ENCODE measurements around the gene THAP10.
A peak's percentile ranks its signal among the peaks of the same experiment; 100 is the strongest.

THAP10 gene

GRCh38 chr15:70854666-70854976 lies 37.6 kb downstream of the THAP10 start:
- Histone ChIP-seq H3K4me3 (IDR thresholded peaks at IDR 0.05; ENCODE audit: insufficient read depth, low read depth, low read length) (no peak overlapping the region), H3K79me2 (ENCODE audit: insufficient read depth, low read depth) (no peaks in the 10 kb centered on the region), H3K27ac (no peak overlapping the region), H2AFZ (ENCODE audit: low read depth) (peak overlapping the region; percentile 92), H3K4me2 (peak overlapping the region; percentile 64), H4K20me1 (ENCODE audit: insufficient read depth) (no peaks in the 10 kb centered on the region), H3K9ac (peak overlapping the region; percentile 32; the same call in 1 of the 2 replicates), H3K27me3 (ENCODE audit: insufficient read depth, low read depth) (no peaks in the 10 kb centered on the region), H3K36me3 (ENCODE audit: insufficient read depth) (no peaks in the 10 kb centered on the region), H3K4me1 (ENCODE audit: low read depth, poor library complexity, severe bottlenecking) (no peaks in the 10 kb centered on the region)
- TF ChIP-seq CTCF (conservative IDR thresholded peaks at IDR 0.05; ENCODE audit: low read depth, low read length): no peak

GRCh38 chr15:70853973-70854665 lies 38.1 kb downstream of the THAP10 start, which contains the start of gene LARP6:
TSS of gene LARP6 (minus strand) at chr15:70854157. CDS start at chr15:70854088, 69 bp downstream.
- no peaks in the 10 kb centered on the region for H3K79me2 ChIP-seq (ENCODE audit: insufficient read depth, low read depth)
- H3K9ac ChIP-seq: peak within 1 kb of the TSS; percentile 35; the same call in 1 of the 2 replicates
- peak within 1 kb of the TSS; percentile 92 for H2AFZ ChIP-seq (ENCODE audit: low read depth)
- no peaks in the 10 kb centered on the region for H3K4me1 ChIP-seq (ENCODE audit: low read depth, poor library complexity, severe bottlenecking)
- H4K20me1 ChIP-seq (ENCODE audit: insufficient read depth): no peaks in the 10 kb centered on the region
- H3K36me3 ChIP-seq (ENCODE audit: insufficient read depth): no peaks in the 10 kb centered on the region
- peak within 1 kb of the TSS; percentile 64 for H3K4me2 ChIP-seq
- H3K27me3 ChIP-seq (ENCODE audit: insufficient read depth, low read depth): no peaks in the 10 kb centered on the region
- no peak for TF ChIP-seq CTCF (conservative IDR thresholded peaks at IDR 0.05; ENCODE audit: low read depth, low read length)
- no peak within 1 kb of the TSS for H3K27ac ChIP-seq
- H3K4me3 ChIP-seq (IDR thresholded peaks at IDR 0.05; ENCODE audit: insufficient read depth, low read depth, low read length): no peak within 1 kb of the TSS

GRCh38 chr15:70853318-70853972 lies 38.8 kb downstream of the THAP10 start:
- Histone ChIP-seq H2AFZ (ENCODE audit: low read depth) (peak overlapping the region; percentile 61; the same call in 1 of the 2 replicates), H3K4me3 (IDR thresholded peaks at IDR 0.05; ENCODE audit: insufficient read depth, low read depth, low read length) (no peak overlapping the region), H4K20me1 (ENCODE audit: insufficient read depth) (no peaks in the 10 kb centered on the region), H3K36me3 (ENCODE audit: insufficient read depth) (no peaks in the 10 kb centered on the region), H3K27me3 (ENCODE audit: insufficient read depth, low read depth) (no peaks in the 10 kb centered on the region), H3K4me2 (peak overlapping the region; percentile 42), H3K27ac (no peak overlapping the region), H3K9ac (peak overlapping the region; percentile 35; the same call in 1 of the 2 replicates), H3K79me2 (ENCODE audit: insufficient read depth, low read depth) (no peaks in the 10 kb centered on the region), H3K4me1 (ENCODE audit: low read depth, poor library complexity, severe bottlenecking) (no peaks in the 10 kb centered on the region)
- TF ChIP-seq CTCF (conservative IDR thresholded peaks at IDR 0.05; ENCODE audit: low read depth, low read length): no peak

GRCh38 chr15:70852501-70853317 lies 39.5 kb downstream of the THAP10 start:
- Histone ChIP-seq H2AFZ (ENCODE audit: low read depth) (no peak overlapping the region), H3K79me2 (ENCODE audit: insufficient read depth, low read depth) (no peaks in the 10 kb centered on the region), H3K4me1 (ENCODE audit: low read depth, poor library complexity, severe bottlenecking) (no peaks in the 10 kb centered on the region), H3K9ac (no peak overlapping the region), H3K27ac (no peak overlapping the region), H3K36me3 (ENCODE audit: insufficient read depth) (no peaks in the 10 kb centered on the region), H3K27me3 (ENCODE audit: insufficient read depth, low read depth) (no peaks in the 10 kb centered on the region), H4K20me1 (ENCODE audit: insufficient read depth) (no peaks in the 10 kb centered on the region), H3K4me2 (no peak overlapping the region; the same call in 1 of the 2 replicates), H3K4me3 (IDR thresholded peaks at IDR 0.05; ENCODE audit: insufficient read depth, low read depth, low read length) (no peak overlapping the region)
- no peak for TF ChIP-seq CTCF (conservative IDR thresholded peaks at IDR 0.05; ENCODE audit: low read depth, low read length)
